Measurements from ENCODE around the gene FHIP1B. TPM values are rescaled to one million over a fixed set of nuclear protein-coding genes. Genes with fewer than 3 reads are reported as not detected.

FHIP1B gene
- total and polyA plus RNA-seq, 4 donors: 12.3 to 21.2 (median 16.9) TPM

DNA sequence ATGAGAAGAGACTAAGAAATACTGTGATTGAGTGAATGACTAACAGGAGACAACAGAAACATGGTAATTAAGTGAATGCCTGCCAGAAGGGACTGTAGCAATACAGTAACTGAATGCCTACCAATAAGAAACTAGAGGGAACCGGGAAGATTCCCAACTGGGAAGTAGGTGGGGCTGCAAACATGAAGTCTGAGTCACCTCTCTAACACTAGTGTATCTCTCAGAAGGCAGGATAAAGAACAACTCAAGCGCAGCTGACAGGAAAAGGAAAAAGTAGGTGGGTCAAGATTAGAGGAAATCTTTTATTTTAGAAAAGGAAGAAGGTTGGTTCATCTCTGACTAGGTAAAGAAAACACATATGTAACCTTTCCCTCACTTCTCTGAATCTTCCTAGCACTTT is 15.1 kb downstream of the FHIP1B start:
- no peaks in the 10 kb centered on the region for H3K4me1 ChIP-seq (ENCODE audit: control insufficient read depth in 4 of 4, insufficient read depth in 4 of 4, low read length in 3 of 4)
- peaks cover 18 to 94% (median 71%) of the 10 kb centered on the region in 4 donors for H3K36me3 ChIP-seq (ENCODE audit: control insufficient read depth in 4 of 4, insufficient read depth in 3 of 4, low read depth in 1 of 4, low read length in 3 of 4)
- no peak overlapping the region for H3K9ac ChIP-seq (ENCODE audit: low read depth in 1 of 2, low read length in 2 of 2)
- TF ChIP-seq EGR1 (IDR thresholded peaks at IDR 0.05; ENCODE audit: low read depth in 2 of 2): no peak
- no peak for TF ChIP-seq RAD21 (IDR thresholded peaks at IDR 0.05)
- TF ChIP-seq, protein P1, sequence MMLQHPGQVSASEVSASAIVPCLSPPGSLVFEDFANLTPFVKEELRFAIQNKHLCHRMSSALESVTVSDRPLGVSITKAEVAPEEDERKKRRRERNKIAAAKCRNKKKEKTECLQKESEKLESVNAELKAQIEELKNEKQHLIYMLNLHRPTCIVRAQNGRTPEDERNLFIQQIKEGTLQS (IDR thresholded peaks at IDR 0.05): no peak
- no peak for TF ChIP-seq GABPA (IDR thresholded peaks at IDR 0.05 in 1 of 2, conservative IDR thresholded peaks at IDR 0.05 in 1 of 2)
- no peak for TF ChIP-seq TAF1 (conservative IDR thresholded peaks at IDR 0.05)
- no peak for TF ChIP-seq FOXA1 (IDR thresholded peaks at IDR 0.05)
- no peak for TF ChIP-seq SP1 (IDR thresholded peaks at IDR 0.05)
- TF ChIP-seq FOXA2 (IDR thresholded peaks at IDR 0.05): no peak
- TF ChIP-seq HNF4A (conservative IDR thresholded peaks at IDR 0.05): no peak
- TF ChIP-seq, protein P2, sequence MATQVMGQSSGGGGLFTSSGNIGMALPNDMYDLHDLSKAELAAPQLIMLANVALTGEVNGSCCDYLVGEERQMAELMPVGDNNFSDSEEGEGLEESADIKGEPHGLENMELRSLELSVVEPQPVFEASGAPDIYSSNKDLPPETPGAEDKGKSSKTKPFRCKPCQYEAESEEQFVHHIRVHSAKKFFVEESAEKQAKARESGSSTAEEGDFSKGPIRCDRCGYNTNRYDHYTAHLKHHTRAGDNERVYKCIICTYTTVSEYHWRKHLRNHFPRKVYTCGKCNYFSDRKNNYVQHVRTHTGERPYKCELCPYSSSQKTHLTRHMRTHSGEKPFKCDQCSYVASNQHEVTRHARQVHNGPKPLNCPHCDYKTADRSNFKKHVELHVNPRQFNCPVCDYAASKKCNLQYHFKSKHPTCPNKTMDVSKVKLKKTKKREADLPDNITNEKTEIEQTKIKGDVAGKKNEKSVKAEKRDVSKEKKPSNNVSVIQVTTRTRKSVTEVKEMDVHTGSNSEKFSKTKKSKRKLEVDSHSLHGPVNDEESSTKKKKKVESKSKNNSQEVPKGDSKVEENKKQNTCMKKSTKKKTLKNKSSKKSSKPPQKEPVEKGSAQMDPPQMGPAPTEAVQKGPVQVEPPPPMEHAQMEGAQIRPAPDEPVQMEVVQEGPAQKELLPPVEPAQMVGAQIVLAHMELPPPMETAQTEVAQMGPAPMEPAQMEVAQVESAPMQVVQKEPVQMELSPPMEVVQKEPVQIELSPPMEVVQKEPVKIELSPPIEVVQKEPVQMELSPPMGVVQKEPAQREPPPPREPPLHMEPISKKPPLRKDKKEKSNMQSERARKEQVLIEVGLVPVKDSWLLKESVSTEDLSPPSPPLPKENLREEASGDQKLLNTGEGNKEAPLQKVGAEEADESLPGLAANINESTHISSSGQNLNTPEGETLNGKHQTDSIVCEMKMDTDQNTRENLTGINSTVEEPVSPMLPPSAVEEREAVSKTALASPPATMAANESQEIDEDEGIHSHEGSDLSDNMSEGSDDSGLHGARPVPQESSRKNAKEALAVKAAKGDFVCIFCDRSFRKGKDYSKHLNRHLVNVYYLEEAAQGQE (IDR thresholded peaks at IDR 0.05): no peak
- no peak for TF ChIP-seq JUND (IDR thresholded peaks at IDR 0.05)
- TF ChIP-seq, protein P3, sequence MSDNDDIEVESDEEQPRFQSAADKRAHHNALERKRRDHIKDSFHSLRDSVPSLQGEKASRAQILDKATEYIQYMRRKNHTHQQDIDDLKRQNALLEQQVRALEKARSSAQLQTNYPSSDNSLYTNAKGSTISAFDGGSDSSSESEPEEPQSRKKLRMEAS (IDR thresholded peaks at IDR 0.05): no peak
- TF ChIP-seq, protein P4, sequence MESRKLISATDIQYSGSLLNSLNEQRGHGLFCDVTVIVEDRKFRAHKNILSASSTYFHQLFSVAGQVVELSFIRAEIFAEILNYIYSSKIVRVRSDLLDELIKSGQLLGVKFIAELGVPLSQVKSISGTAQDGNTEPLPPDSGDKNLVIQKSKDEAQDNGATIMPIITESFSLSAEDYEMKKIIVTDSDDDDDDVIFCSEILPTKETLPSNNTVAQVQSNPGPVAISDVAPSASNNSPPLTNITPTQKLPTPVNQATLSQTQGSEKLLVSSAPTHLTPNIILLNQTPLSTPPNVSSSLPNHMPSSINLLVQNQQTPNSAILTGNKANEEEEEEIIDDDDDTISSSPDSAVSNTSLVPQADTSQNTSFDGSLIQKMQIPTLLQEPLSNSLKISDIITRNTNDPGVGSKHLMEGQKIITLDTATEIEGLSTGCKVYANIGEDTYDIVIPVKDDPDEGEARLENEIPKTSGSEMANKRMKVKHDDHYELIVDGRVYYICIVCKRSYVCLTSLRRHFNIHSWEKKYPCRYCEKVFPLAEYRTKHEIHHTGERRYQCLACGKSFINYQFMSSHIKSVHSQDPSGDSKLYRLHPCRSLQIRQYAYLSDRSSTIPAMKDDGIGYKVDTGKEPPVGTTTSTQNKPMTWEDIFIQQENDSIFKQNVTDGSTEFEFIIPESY (IDR thresholded peaks at IDR 0.05): no peak
- TF ChIP-seq, protein P5, sequence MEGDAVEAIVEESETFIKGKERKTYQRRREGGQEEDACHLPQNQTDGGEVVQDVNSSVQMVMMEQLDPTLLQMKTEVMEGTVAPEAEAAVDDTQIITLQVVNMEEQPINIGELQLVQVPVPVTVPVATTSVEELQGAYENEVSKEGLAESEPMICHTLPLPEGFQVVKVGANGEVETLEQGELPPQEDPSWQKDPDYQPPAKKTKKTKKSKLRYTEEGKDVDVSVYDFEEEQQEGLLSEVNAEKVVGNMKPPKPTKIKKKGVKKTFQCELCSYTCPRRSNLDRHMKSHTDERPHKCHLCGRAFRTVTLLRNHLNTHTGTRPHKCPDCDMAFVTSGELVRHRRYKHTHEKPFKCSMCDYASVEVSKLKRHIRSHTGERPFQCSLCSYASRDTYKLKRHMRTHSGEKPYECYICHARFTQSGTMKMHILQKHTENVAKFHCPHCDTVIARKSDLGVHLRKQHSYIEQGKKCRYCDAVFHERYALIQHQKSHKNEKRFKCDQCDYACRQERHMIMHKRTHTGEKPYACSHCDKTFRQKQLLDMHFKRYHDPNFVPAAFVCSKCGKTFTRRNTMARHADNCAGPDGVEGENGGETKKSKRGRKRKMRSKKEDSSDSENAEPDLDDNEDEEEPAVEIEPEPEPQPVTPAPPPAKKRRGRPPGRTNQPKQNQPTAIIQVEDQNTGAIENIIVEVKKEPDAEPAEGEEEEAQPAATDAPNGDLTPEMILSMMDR (IDR thresholded peaks at IDR 0.05; ENCODE audit: low read depth, low read length, missing input control): no peak
- TF ChIP-seq HNF4G (IDR thresholded peaks at IDR 0.05): no peak
- H3K27me3 ChIP-seq (ENCODE audit: control insufficient read depth in 4 of 4, insufficient read depth in 4 of 4, low read length in 3 of 4): no peaks in the 10 kb centered on the region
- no peak for DNase-seq (ENCODE audit: low spot score)
- H3K9me3 ChIP-seq (ENCODE audit: control insufficient read depth in 4 of 4, low read length in 3 of 4): no peaks in the 10 kb centered on the region
- H3K4me3 ChIP-seq (ENCODE audit: low read depth in 1 of 3, low read length in 3 of 3): no peak overlapping the region
- WGBS: 70% methylated on average over 2 of the region's 2 CpGs
- H3K27ac ChIP-seq (ENCODE audit: low read depth in 1 of 2, low read length in 2 of 2): no peak overlapping the region

DNA sequence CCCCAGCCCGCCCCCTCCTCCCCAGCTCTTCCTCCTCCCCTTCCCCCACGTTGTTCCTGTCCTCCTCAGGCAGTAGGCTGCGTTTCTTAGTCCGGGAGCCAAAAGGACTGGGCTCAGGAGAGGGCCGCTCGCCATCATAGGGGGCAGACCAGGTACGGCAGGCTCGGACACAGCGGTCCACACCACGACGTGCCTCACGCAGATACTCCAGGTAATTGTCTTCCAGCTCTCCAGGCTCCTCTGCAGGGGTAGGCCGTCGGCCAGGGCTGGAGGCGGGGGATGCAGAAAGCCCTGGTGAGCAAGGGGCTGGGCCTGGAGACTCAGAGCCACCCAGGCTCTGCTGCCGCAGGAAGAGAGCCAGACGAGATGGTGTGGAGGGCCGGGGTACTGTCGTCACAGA is 16.7 kb downstream of the FHIP1B start:
- Histone ChIP-seq H3K4me1 (ENCODE audit: control insufficient read depth in 4 of 4, insufficient read depth in 4 of 4, low read length in 3 of 4) (no peaks in the 10 kb centered on the region), H3K27ac (ENCODE audit: low read depth in 1 of 2, low read length in 2 of 2) (no peak overlapping the region), H3K36me3 (ENCODE audit: control insufficient read depth in 4 of 4, insufficient read depth in 3 of 4, low read depth in 1 of 4, low read length in 3 of 4) (peaks cover 14 to 93% (median 75%) of the 10 kb centered on the region in 4 donors), H3K27me3 (ENCODE audit: control insufficient read depth in 4 of 4, insufficient read depth in 4 of 4, low read length in 3 of 4) (no peaks in the 10 kb centered on the region), H3K4me3 (ENCODE audit: low read depth in 1 of 3, low read length in 3 of 3) (no peak overlapping the region), H3K9ac (ENCODE audit: low read depth in 1 of 2, low read length in 2 of 2) (no peak overlapping the region), H3K9me3 (ENCODE audit: control insufficient read depth in 4 of 4, low read length in 3 of 4) (no peaks in the 10 kb centered on the region)
- no peak for DNase-seq (ENCODE audit: low spot score)
- TF ChIP-seq EGR1 (IDR thresholded peaks at IDR 0.05; ENCODE audit: low read depth in 2 of 2) (no peak), FOXA1 (IDR thresholded peaks at IDR 0.05) (no peak)
- TF ChIP-seq, protein P3 (IDR thresholded peaks at IDR 0.05): no peak
- TF ChIP-seq, protein P1 (IDR thresholded peaks at IDR 0.05): no peak
- 92% methylated on average over 19 of the region's 19 CpGs for WGBS
